Psoas muscle (tissue), 8 donors: Measurements from ENCODE around the gene SSC5D. TPM values are rescaled to one million over a fixed set of nuclear protein-coding genes. Genes with fewer than 3 reads are reported as not detected.

ENCODE experiments used
- ATAC-seq, 4 donors: fragments of 200-7000 bp; cut with Tn5 transposase; one replicate each; pipeline ENCODE4 v1.9.1; 2020; ENCODE audit warnings: moderate library complexity in 3 of 4, mild to moderate bottlenecking in 2 of 4
- DNase-seq, 2 donors: peaks; one replicate each; pipeline ENCODE4 v3.0.0-alpha.2; 2020
- H3K27ac ChIP-seq: fragments of 200-600 bp; one replicate; pipeline ENCODE4 v1.8.0; 2022
- H3K27me3 ChIP-seq, 3 donors: fragments of 200-600 bp in 1 of 3; one replicate each; pipeline versions ENCODE4 v1.6.1 to v1.8.0; 2013 to 2022; ENCODE audit warnings: low read length in 2 of 3, mild to moderate bottlenecking in 2 of 3, moderate library complexity in 1 of 3; ENCODE audit not compliant: insufficient read depth in 3 of 3
- H3K36me3 ChIP-seq, 2 donors: fragments of 200-600 bp in 1 of 2; one replicate each; pipeline versions ENCODE4 v1.6.1 to v1.8.0; 2013 to 2022; ENCODE audit warnings: low read depth in 1 of 2, mild to moderate bottlenecking in 1 of 2, moderate library complexity in 1 of 2; ENCODE audit not compliant: insufficient read depth in 1 of 2
- H3K4me1 ChIP-seq: fragments of 200-600 bp; one replicate; pipeline ENCODE4 v1.8.0; 2022
- H3K4me3 ChIP-seq: fragments of 200-600 bp; one replicate; pipeline ENCODE4 v1.8.0; 2022; ENCODE audit warnings: mild to moderate bottlenecking
- H3K9me3 ChIP-seq: fragments of 200-600 bp; one replicate; pipeline ENCODE4 v1.8.0; 2022
- WGBS, 3 donors: extraction: QIAGEN DNeasy Blood & Tissue Kit; methylation state at CpG; one replicate each; pipeline versions ENCODE4 v1.1.6 to v1.1.7; 2013; 5-methylcytosine and 5-hydroxymethylcytosine counted together
- intact Hi-C, 2 donors: fragments of 100-400 bp; cut with DNase I; formaldehyde crosslinking; loops; one replicate each; pipeline versions ENCODE4 v1.11.0 to v1.14.2; 2022
- polyA plus RNA-seq, 3 donors: library from polyadenylated mRNA; stranded (reverse); fragments of 200-250 nt; gene quantifications; one replicate each; pipeline ENCODE4 v1.2.3, GENCODE V29; 2013
- total RNA-seq, 4 donors: library from RNA; stranded (reverse); fragmentation: NEBNext Ultra II Directional in 2 of 4; extraction: Animal tissue kit (Norgen Biotek cat#: 25700) in 2 of 4; gene quantifications; one replicate each; pipeline versions ENCODE4 v1.2.1 to v1.2.4, GENCODE V29; 2021 to 2023
- TF ChIP-seq, protein P1 (sequence below): fragments of 200-600 bp; IDR thresholded peaks from one replicate; pipeline ENCODE4 v1.8.0; 2022; ENCODE audit warnings: antibody characterized with exemption
- donor health status: healthy with polysubstance abuse.
- donor health status: DM: no; HTN: no; CAD: no; lungs with moderate emphysema.
- donor health status: Bipolar disorder and iron deficiency.
- donor health status: healthy.
- donor health status: DM: yes; HTN: yes; CAD: no.
- donor health status: DM: no; HTN: no; CAD: no.
- donor health status: DM: no; HTN: no; CAD: no.
- donor health status: DM: yes; HTN: yes; CAD: no.

Gene SSC5D
- total and polyA plus RNA-seq, 7 donors = 0.11 to 4.6 (median 1.2) TPM

DNA sequence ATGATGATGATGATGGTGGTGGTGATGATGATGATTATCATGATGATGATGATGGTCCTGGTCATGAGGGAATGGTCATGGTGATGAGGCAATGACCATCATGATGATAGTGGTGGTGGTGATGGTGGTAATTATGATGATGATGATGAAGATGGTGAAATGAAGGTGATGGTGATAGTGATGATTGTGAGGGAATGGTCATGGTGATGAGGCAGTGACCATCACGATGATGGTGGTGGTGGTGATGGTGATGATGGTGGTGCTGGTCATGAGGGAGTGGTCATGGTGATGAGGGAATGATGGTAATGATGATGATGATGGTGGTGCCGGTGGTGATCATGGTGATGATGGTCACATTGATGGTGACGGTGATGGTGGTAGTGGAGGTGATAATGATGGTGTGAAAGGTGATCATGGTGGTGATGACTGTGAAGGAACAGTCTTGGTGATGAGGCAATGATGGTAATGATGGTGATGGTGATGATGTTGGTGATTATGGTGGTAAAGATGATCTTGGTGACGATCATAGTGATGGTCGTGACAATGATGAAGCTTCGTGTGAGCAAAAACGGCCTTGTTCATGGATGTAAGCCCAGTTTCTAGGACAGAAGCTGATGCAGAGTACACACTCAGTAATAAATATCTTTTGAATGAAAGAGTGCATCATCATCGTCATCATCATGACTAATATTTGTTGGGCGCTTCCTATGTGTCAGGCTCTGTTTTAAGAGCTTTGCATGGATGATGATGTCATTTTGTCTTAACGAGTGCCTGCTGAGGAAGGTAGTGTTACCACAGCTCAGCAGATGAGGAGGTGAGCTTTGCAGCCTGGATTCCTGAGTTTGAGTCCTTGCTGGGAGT lies 31.4 kb downstream of the SSC5D start:
- Histone ChIP-seq H3K27me3 (no peaks in the 10 kb centered on the region), H3K27ac (peak overlapping the region; percentile 91), H3K9me3 (no peaks in the 10 kb centered on the region), H3K4me3 (no peak overlapping the region), H3K4me1 (peaks cover 15% of the 10 kb centered on the region), H3K36me3 (no peaks in the 10 kb centered on the region)
- no peak for DNase-seq
- intact Hi-C loops = loop anchor here in 1 of 2 donors (5.0 kb wide), 1 partner anchor 113 kb away; no protein-coding TSS in a partner anchor
- ATAC-seq = peak; percentile 70 to 78 (median 74)
- TF ChIP-seq, protein P1, sequence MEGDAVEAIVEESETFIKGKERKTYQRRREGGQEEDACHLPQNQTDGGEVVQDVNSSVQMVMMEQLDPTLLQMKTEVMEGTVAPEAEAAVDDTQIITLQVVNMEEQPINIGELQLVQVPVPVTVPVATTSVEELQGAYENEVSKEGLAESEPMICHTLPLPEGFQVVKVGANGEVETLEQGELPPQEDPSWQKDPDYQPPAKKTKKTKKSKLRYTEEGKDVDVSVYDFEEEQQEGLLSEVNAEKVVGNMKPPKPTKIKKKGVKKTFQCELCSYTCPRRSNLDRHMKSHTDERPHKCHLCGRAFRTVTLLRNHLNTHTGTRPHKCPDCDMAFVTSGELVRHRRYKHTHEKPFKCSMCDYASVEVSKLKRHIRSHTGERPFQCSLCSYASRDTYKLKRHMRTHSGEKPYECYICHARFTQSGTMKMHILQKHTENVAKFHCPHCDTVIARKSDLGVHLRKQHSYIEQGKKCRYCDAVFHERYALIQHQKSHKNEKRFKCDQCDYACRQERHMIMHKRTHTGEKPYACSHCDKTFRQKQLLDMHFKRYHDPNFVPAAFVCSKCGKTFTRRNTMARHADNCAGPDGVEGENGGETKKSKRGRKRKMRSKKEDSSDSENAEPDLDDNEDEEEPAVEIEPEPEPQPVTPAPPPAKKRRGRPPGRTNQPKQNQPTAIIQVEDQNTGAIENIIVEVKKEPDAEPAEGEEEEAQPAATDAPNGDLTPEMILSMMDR = no peak
- 59 to 79% (median 63%) methylated on average over 10 of the region's 10 CpGs for WGBS, 3 donors

DNA sequence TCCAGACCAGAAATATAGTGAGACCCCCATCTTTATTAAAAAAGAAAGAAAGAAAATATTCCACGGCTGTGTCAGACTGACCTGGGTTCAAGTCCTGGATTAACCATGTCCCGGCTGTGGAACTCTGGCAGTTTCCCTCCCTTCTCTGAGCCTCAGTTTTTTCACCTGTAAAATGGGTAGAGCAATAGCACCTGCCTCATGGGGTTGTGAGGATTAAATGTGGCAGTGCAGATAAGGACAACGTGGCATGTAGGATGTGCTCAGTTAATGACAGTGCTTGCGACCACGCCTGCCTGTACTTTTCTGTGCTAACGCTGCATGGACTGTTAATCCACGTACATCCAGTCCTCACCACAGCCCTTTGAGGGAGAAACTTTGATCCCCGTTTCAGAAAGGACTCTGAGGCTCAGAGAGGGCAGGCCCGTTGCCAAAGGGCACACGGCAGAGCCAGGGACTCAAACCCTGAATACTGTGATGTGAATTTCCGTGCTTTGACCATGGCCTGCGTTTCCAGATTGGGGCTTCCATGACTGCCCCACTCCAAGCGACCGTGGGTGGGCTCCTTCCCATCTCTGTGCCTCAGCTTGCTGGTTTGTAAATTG lies 32.6 kb downstream of the SSC5D start:
- 38 to 65% (median 39%) methylated on average over 14 of the region's 14 CpGs for WGBS, 3 donors
- Histone ChIP-seq H3K4me3 (no peak overlapping the region), H3K27ac (peak overlapping the region; percentile 91), H3K4me1 (peaks cover 17% of the 10 kb centered on the region), H3K36me3 (no peaks in the 10 kb centered on the region), H3K9me3 (no peaks in the 10 kb centered on the region), H3K27me3 (no peaks in the 10 kb centered on the region)
- TF ChIP-seq, protein P1 = no peak
- ATAC-seq = peak in 3 of 4 donors; percentile 4 to 40 (median 32)
- intact Hi-C loops = no loop called here
- peak in 1 of 2 donors; percentile 73 for DNase-seq

GRCh38 chr19:55525289-55526101 lies 37.3 kb downstream of the SSC5D start:
- no peak for DNase-seq
- WGBS, 3 donors = 37 to 43% (median 42%) methylated on average over 29 of the region's 29 CpGs
- H3K4me3 ChIP-seq = peak overlapping the region; percentile 22
- H3K36me3 ChIP-seq = no peaks in the 10 kb centered on the region
- peak overlapping the region; percentile 68 for H3K27ac ChIP-seq
- no peaks in the 10 kb centered on the region for H3K27me3 ChIP-seq
- ATAC-seq = peak in 1 of 4 donors; percentile 4
- intact Hi-C loops = loop anchor here in 1 of 2 donors (2.0 kb wide), 1 partner anchor 17 kb away; no protein-coding TSS in a partner anchor
- H3K4me1 ChIP-seq = peaks cover 22% of the 10 kb centered on the region
- TF ChIP-seq, protein P1 = no peak
- H3K9me3 ChIP-seq = no peaks in the 10 kb centered on the region

GRCh38 chr19:55526216-55527196 lies 38.3 kb downstream of the SSC5D start:
- ATAC-seq (peak; percentile 74 to 81 (median 78)), DNase-seq (peak; percentile 78 to 93)
- H3K9me3 ChIP-seq = no peaks in the 10 kb centered on the region
- intact Hi-C loops = loop anchor here in 1 of 2 donors (2.0 kb wide), 1 partner anchor 16 kb away; no protein-coding TSS in a partner anchor
- no peaks in the 10 kb centered on the region for H3K36me3 ChIP-seq
- no peaks in the 10 kb centered on the region for H3K27me3 ChIP-seq
- H3K4me3 ChIP-seq = no peak overlapping the region
- TF ChIP-seq, protein P1 = no peak
- H3K4me1 ChIP-seq = peaks cover 14% of the 10 kb centered on the region
- 20 to 27% (median 21%) methylated on average over 32 to 35 of the region's 35 CpGs for WGBS, 3 donors
- peak overlapping the region; percentile 68 for H3K27ac ChIP-seq
